Prostate gland (tissue), 2 donors: ENCODE data around the gene DEGS1. TPM values are rescaled to one million over a fixed set of nuclear protein-coding genes. Genes with fewer than 3 reads are reported as not detected.
A peak's percentile ranks its signal among the peaks of the same experiment; 100 is the strongest.

Source experiments
- DNase-seq: peaks from one replicate; pipeline ENCODE4 v3.0.0-alpha.2; 2019; ENCODE audit warnings: low spot score
- H3K27ac ChIP-seq, 2 donors: fragments of 200-600 bp; sonication (generic); 2 replicates each; pipeline ENCODE4 v1.5.1; 2017 to 2019
- H3K27me3 ChIP-seq: fragments of 200-600 bp; sonication (generic); replicated peaks from 2 replicates; pipeline ENCODE4 v1.5.1; 2019; ENCODE audit not compliant: insufficient read depth
- H3K36me3 ChIP-seq, 2 donors: fragments of 200-600 bp; sonication (generic); 1 replicate in 1 of 2; 2 replicates in 1 of 2; pipeline versions ENCODE4 v1.5.1 to v1.8.1; 2017 to 2019
- H3K4me1 ChIP-seq: fragments of 200-600 bp; sonication (generic); replicated peaks from 2 replicates; pipeline ENCODE4 v1.5.1; 2019
- H3K4me3 ChIP-seq, 2 donors: fragments of 200-600 bp; sonication (generic); 2 replicates each; pipeline ENCODE4 v1.5.1; 2017 to 2019
- H3K9me3 ChIP-seq: fragments of 200-600 bp; sonication (generic); 2 replicates; pipeline ENCODE4 v1.5.1; 2017
- POLR2A ChIP-seq: fragments of 450-650 bp; IDR thresholded peaks from one replicate; pipeline ENCODE4 v1.6.1; 2016; ENCODE audit warnings: antibody characterized with exemption, mild to moderate bottlenecking
- POLR2AphosphoS5 ChIP-seq: sonication (generic); formaldehyde crosslinking; IDR thresholded peaks from one replicate; pipeline ENCODE4 v1.6.1; 2017; ENCODE audit warnings: antibody characterized with exemption
- WGBS: methylation state at CpG from one replicate; pipeline ENCODE4 v1.1.5; 2018; 5-methylcytosine and 5-hydroxymethylcytosine counted together
- intact Hi-C: fragments of 100-400 bp; cut with DNase I; formaldehyde crosslinking; loops from one replicate; pipeline ENCODE4 v1.14.2; 2022
- total RNA-seq, 2 donors: library from RNA; depleted of rRNA; stranded (reverse); fragments of >200 nt; gene quantifications; one replicate each; pipeline ENCODE4 v1.1.0, GENCODE V29; 2016
- TF ChIP-seq, protein P1 (sequence below), 4 experiments: fragments of 200-600 bp in 2 of 4; fragments of 450-650 bp in 2 of 4; sonication (generic) in 2 of 4; IDR thresholded peaks; 1 replicate in 3 of 4; 2 replicates in 1 of 4; pipeline ENCODE4 v1.5.1; 2016 to 2019; ENCODE audit warnings: antibody characterized with exemption in 4 of 4, mild to moderate bottlenecking in 2 of 4, moderate library complexity in 2 of 4

DEGS1 gene
- total RNA-seq, 2 donors from 2014 or later, result 78.8 to 172 TPM

DNA sequence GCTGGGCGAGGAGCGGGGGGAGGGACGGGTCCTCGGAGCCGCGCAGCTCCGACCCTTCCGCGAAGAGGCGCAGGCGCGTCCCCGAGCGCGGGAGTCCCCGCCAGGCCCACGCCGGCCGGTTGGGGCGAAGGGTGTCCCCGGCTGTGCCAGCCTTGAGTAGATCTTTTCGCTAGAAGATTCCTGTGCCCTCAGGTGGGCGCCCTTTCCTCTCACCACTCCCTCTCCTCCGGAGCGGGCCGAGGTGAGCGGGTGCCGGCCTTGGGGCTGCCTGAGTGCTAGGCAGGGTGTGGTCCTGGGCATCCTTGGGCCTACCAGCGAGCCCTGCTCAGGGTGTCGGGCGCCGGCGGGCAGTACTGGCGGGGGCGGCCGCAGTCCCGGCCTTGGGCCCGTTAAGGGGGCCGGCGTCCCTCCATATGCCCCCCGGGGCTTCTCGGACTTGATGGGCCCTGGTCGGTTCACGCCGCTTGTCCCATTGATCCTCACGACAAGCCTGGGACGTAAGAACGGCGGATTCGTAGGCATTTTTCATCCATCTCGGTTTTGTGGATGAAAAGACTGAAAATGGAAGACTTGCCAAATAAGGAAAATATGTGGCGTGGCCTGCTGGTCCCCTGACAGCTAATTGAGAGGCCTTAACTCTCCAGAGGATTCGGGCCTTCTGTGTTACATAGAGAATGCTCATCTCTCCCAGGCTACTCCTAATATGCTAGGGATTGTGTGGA lies 712 bp downstream of the DEGS1 start:
- Histone ChIP-seq H3K4me3 (peak overlapping the region; percentile 92 to 99), H3K36me3 (no peaks in the 10 kb centered on the region), H3K9me3 (no peaks in the 10 kb centered on the region), H3K27me3 (no peaks in the 10 kb centered on the region), H3K4me1 (peaks cover 3% of the 10 kb centered on the region), H3K27ac (peak overlapping the region; percentile 94 to 98)
- TF ChIP-seq, protein P1, sequence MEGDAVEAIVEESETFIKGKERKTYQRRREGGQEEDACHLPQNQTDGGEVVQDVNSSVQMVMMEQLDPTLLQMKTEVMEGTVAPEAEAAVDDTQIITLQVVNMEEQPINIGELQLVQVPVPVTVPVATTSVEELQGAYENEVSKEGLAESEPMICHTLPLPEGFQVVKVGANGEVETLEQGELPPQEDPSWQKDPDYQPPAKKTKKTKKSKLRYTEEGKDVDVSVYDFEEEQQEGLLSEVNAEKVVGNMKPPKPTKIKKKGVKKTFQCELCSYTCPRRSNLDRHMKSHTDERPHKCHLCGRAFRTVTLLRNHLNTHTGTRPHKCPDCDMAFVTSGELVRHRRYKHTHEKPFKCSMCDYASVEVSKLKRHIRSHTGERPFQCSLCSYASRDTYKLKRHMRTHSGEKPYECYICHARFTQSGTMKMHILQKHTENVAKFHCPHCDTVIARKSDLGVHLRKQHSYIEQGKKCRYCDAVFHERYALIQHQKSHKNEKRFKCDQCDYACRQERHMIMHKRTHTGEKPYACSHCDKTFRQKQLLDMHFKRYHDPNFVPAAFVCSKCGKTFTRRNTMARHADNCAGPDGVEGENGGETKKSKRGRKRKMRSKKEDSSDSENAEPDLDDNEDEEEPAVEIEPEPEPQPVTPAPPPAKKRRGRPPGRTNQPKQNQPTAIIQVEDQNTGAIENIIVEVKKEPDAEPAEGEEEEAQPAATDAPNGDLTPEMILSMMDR (IDR thresholded peaks at IDR 0.05), result no peak
- TF ChIP-seq POLR2AphosphoS5, result peak; percentile 7
- no peak for DNase-seq
- intact Hi-C loops, result loop anchor here (10.0 kb wide), 2 partner anchors 69 to 151 kb away; partner anchors contain the start of genes FBXO28 and NVL
- under 1% methylated on average over 40 of the region's 53 CpGs for WGBS

- Histone ChIP-seq H3K4me1 (peaks cover 3% of the 10 kb centered on the region), H3K27ac (peak overlapping the region in 1 of 2 donors; percentile 98)
- intact Hi-C loops, result loop anchor here (10.0 kb wide), 2 partner anchors 70 to 150 kb away; partner anchors contain the start of genes FBXO28 and NVL
Measured at GRCh38 chr1:224185208-224185607, 2.2 kb downstream of the DEGS1 start.

DNA sequence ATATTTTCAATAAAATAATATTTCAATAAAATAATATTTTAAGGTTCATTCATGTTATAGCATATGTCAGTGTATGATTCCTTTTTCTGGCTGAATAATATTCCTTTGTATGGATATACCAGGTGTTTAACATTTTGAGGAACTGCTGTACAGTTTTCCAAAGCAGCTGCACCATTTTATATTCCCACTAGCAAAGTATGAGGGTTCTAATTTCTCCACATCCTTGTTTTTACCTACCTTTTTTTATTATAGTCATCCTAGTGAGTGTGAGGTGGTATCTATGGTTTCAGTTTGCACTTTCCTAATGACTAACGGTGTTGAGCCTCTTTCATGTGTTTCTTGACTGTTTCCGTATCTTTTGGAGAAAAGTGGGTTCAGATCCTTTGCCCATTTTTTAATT lies 5.2 kb downstream of the DEGS1 start:
- WGBS, result 90% methylated on average over 2 of the region's 2 CpGs
- Histone ChIP-seq H3K36me3 (no peaks in the 10 kb centered on the region), H3K4me1 (no peaks in the 10 kb centered on the region), H3K27ac (no peak overlapping the region), H3K9me3 (no peaks in the 10 kb centered on the region), H3K4me3 (no peak overlapping the region), H3K27me3 (no peaks in the 10 kb centered on the region)
- TF ChIP-seq, protein P1 (IDR thresholded peaks at IDR 0.05), result no peak
- TF ChIP-seq POLR2A (no peak), POLR2AphosphoS5 (no peak)
- intact Hi-C loops, result loop anchor here (10.0 kb wide), 2 partner anchors 73 to 147 kb away; partner anchors contain the start of genes FBXO28 and NVL
- DNase-seq, result no peak

More at GRCh38 chr1:224185208-224185607, 2.2 kb downstream of the DEGS1 start:
- WGBS, result 94% methylated on average over 8 of the region's 8 CpGs
- no peak overlapping the region for H3K4me3 ChIP-seq
- no peaks in the 10 kb centered on the region for H3K9me3 ChIP-seq
- no peaks in the 10 kb centered on the region for H3K27me3 ChIP-seq
- H3K36me3 ChIP-seq, result no peaks in the 10 kb centered on the region
- DNase-seq, result no peak
- TF ChIP-seq POLR2AphosphoS5, result no peak
- TF ChIP-seq, protein P1 (IDR thresholded peaks at IDR 0.05), result no peak
- TF ChIP-seq POLR2A, result no peak

DNA sequence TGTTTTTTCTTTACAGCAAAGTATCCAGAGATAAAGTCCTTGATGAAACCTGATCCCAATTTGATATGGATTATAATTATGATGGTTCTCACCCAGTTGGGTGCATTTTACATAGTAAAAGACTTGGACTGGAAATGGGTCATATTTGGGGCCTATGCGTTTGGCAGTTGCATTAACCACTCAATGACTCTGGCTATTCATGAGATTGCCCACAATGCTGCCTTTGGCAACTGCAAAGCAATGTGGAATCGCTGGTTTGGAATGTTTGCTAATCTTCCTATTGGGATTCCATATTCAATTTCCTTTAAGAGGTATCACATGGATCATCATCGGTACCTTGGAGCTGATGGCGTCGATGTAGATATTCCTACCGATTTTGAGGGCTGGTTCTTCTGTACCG lies 6.5 kb downstream of the DEGS1 start:
- H3K27ac ChIP-seq, result no peak overlapping the region
- no peaks in the 10 kb centered on the region for H3K36me3 ChIP-seq
- TF ChIP-seq POLR2A, result no peak
- intact Hi-C loops, result loop anchor here (10.0 kb wide), 2 partner anchors 75 to 145 kb away; partner anchors contain the start of genes FBXO28 and NVL
- H3K27me3 ChIP-seq, result no peaks in the 10 kb centered on the region
- H3K4me1 ChIP-seq, result no peaks in the 10 kb centered on the region
- WGBS, result 94% methylated on average over 7 of the region's 7 CpGs
- H3K9me3 ChIP-seq, result no peaks in the 10 kb centered on the region
- no peak overlapping the region for H3K4me3 ChIP-seq
- DNase-seq, result no peak

- no peaks in the 10 kb centered on the region for H3K27me3 ChIP-seq
Measured at GRCh38 chr1:224192082-224192788, 9.2 kb downstream of the DEGS1 start.

More at GRCh38 chr1:224192082-224192788, 9.2 kb downstream of the DEGS1 start:
- H3K4me1 ChIP-seq, result no peaks in the 10 kb centered on the region
- DNase-seq, result no peak
- WGBS, result 65% methylated on average over 5 of the region's 5 CpGs
- no peak overlapping the region for H3K27ac ChIP-seq
- TF ChIP-seq, protein P1 (IDR thresholded peaks at IDR 0.05), result no peak
- TF ChIP-seq POLR2AphosphoS5 (no peak), POLR2A (no peak)
- no peaks in the 10 kb centered on the region for H3K36me3 ChIP-seq
- intact Hi-C loops, result no loop called here
- no peak overlapping the region for H3K4me3 ChIP-seq
- no peaks in the 10 kb centered on the region for H3K9me3 ChIP-seq
